Skeletal muscle cell (primary cell): Measurements from ENCODE around the gene SAMHD1.
"Not testable (repeated sequence)": the region's sequence is repeated elsewhere in the genome, so short reads cannot be mapped to it uniquely, and the experiment has no call there.

Experiments
- DNase-seq: peaks from one replicate; pipeline ENCODE4 v3.0.0-alpha.2; 2010; ENCODE audit warnings: low read depth
- H3K4me3 ChIP-seq: 2 replicates; pipeline ENCODE4 v1.5.1; 2011; ENCODE audit warnings: low read depth, mild to moderate bottlenecking, control low read depth, low read length, moderate library complexity

Gene SAMHD1

DNA sequence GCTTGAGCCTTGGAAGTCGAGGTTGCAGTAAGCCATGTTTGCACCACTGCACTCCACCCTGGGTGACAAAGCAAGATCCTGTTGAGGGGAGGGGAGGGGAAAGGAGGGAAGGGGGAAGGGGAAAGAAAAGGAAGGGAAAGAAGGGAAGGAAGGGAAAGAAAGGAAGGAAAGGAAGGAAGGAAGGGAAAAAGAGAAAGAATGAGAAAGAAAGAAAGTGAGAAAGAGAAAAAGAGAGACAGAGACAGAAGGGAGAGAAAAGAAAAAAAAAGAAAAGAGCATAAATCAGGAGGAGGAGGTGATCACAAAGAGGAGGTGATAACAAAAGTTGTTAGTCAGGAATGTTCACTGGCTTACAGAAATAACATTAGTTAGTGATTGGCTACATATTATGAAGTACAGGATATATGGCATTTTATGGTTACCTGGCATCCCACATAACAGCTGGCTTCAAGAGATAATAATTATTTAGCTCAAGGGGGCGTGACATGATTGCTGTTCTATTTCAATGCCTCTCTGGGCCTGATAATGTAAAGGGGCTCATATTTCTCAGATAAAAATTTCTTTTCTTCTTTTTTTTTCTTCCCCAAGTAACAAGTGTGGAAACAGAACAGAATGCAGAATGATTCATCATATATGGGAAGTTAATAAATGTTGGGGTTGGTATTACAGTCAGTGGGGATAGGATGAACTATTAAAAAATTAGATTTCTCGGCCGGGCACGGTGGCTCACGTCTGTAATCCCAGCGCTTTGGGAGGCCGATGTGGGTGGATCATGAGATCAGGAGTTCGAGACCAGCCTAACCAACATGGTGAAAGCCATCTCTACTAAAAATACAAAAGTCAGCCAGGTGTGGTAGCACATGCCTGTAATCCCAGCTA is 27.1 kb downstream of the SAMHD1 start:
- no peak overlapping the region for H3K4me3 ChIP-seq
- DNase-seq, result no peak

- DNase-seq, result no peak
- H3K4me3 ChIP-seq, result no peak overlapping the region
Observed at GRCh38 chr20:36920334-36920730, 31.2 kb downstream of the SAMHD1 start.

DNA sequence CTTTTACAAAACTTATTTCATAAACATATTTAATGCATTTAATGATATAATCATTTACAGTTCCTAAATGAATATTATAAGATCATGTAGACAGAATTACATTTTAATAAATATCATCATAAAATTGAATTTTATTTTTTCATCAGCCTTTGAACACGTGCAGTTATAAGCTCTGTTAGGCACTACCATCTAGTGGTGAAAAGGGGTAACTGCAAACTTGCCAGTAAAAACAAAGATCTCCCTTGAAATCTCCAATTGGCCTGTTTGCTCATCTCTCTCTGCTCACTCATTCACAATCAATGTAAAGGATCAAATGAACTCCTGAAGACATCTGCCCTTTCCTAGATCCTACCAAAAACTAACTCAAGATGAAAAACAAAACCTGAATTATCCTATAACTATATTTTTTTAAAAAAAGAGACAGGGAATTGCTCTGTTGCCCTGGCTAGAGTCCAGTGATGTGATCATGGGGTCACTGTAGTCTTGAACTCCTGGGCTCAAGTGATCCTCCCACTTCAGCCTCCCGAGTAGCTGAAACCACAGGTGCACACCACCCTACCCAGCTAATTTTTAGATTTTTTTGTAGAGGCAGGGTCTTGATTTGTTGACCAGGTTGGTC is 31.7 kb downstream of the SAMHD1 start:
- H3K4me3 ChIP-seq, result no peak overlapping the region
- peak; percentile 10 for DNase-seq

DNA sequence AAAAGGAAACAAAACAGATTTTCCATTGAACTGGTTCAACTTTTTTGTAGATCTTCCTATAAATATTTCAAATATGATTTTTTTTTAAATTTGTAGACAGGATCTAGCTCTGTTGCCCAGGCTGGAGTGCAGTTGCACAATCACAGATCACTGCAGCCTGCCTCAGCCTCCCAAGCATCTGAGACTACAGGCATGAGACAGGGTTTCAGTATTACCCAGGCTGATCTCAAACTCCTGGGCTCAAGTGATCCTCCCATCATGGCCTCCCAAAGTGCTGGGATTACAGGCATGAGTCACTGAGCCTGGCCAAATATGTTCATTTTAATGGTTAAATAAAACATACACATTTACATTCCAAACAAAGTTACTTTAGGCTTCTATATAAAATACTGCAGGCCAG is 33.6 kb downstream of the SAMHD1 start:
- no peak for DNase-seq
- H3K4me3 ChIP-seq, result no peak overlapping the region

DNA sequence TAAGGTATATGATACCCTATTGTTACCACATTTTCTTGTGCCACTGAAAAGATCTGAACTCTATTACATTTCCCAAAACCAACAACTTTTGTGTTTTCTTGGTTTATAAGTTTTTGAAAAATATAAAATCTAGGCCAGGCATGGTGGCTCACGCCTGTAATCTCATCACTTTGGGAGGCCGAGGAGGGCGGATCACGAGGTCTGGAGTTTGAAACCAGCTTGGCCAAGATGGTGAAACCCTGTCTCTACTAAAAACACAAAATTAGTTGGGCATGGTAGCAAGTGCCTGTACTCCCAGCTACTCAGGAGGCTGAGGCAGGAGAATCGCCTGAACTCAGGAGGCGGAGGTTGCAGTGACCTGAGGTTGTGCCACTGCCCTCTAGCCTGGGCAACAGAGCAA is 34.3 kb downstream of the SAMHD1 start:
- no peak overlapping the region for H3K4me3 ChIP-seq
- no peak for DNase-seq

DNA sequence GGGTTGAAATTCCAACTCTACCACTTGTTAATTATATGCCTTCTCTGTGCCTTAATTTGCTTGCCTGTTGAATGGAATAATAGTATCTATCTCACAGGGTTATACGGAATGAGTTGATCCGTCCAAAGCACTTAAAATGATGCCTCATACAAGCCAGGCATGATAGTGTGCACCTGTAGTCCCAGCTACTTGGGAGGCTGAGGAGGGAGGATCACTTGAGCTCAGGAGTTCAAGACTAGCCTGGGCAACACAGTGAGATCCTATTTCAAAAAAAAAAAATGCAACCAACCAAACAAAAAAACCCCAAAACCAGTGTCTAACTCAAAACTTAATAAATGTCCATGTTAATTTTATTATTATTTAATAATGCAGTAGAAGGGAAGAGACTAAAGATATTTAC is 35.3 kb downstream of the SAMHD1 start:
- H3K4me3 ChIP-seq, result no peak overlapping the region
- DNase-seq, result no peak

GRCh38 chr20:36908603-36909002 is 42.9 kb downstream of the SAMHD1 start:
- no peak for DNase-seq
- no peak overlapping the region for H3K4me3 ChIP-seq

GRCh38 chr20:36906086-36906485 is 45.4 kb downstream of the SAMHD1 start:
- not testable (repeated sequence) for H3K4me3 ChIP-seq, DNase-seq

DNA sequence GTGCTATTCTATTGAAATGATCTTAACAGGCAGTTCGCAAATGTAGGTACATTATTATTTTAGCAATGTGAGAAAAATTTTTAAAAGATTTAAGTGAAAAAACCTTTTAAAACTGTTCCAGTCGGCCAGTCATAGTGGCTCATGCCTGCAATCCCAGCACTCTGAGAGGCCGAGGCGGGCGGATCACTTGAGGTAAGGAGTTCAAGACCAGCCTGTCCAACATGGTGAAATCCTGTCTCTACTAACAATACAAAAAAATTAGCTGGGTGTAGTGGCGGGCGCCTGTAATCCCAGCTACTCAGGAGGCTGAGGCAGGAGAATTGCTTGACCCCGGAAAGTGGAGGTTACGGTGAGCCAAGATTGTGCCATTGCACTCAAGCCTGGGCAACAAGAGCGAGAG is 45.9 kb downstream of the SAMHD1 start:
- not testable (repeated sequence) for H3K4me3 ChIP-seq, DNase-seq

DNA sequence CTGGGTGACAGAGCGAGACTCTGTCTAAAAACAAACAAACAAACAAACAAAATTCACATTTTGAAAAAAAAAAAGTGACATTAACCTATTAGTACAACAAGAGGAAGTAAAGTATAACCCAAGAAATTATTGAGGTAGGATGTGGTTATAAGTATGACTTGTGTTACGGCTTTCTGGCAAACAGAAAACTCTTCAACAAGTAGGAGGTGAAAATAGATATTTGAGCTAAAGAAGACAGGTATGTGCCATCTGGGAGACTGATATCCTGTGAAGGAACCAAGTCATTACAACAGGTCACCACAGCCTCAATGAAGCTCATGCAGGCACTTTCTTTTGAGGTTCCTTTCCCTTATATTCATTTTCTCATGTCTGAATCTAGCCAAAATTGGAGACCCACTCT is 46.8 kb downstream of the SAMHD1 start:
- DNase-seq, result no peak
- H3K4me3 ChIP-seq, result no peak overlapping the region

DNA sequence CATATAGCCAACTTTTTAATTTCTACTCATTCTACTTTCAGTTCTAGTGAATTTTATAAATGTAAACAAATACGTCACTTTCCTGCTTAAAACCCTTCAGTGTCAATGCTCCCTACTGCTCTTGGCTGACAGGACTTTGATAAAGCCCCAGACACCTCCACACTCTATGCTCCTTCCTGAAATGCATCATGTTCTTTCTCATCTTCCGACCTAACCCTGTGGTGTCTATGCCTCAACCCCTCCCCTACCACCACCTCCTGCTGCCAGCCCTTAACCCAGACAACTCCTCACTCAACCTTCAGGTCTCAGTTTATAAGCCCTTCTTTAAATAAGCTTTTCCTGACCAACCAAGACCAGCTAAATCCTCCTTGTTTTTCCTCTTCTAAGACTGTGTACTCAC is 56.5 kb downstream of the SAMHD1 start:
- no peak overlapping the region for H3K4me3 ChIP-seq
- no peak for DNase-seq

DNA sequence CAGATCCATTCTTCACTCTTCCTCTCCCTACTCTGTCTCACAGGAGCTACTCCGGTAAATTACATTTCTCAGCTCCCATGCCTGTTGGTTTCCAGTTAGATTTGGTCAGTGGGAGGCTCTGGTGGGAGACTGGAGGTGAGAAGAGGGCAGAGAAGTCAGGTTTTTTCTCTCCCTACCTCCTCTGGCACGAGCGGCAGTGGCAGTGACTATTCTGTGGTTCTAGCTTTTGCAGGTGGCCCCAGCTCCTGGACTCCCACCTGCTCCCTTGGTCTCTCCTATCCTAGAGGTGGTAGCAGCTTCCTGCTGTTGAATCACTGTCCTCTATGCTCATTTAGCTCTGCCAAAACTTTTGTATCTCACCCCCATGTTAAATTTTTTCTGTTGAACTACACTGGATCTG is 57.7 kb downstream of the SAMHD1 start:
- H3K4me3 ChIP-seq, result no peak overlapping the region
- DNase-seq, result no peak

- DNase-seq, result no peak
- no peak overlapping the region for H3K4me3 ChIP-seq
Observed at GRCh38 chr20:36891211-36891610, 60.3 kb downstream of the SAMHD1 start.

GRCh38 chr20:36890586-36890985 is 60.9 kb downstream of the SAMHD1 start:
- DNase-seq, result no peak
- no peak overlapping the region for H3K4me3 ChIP-seq

DNA sequence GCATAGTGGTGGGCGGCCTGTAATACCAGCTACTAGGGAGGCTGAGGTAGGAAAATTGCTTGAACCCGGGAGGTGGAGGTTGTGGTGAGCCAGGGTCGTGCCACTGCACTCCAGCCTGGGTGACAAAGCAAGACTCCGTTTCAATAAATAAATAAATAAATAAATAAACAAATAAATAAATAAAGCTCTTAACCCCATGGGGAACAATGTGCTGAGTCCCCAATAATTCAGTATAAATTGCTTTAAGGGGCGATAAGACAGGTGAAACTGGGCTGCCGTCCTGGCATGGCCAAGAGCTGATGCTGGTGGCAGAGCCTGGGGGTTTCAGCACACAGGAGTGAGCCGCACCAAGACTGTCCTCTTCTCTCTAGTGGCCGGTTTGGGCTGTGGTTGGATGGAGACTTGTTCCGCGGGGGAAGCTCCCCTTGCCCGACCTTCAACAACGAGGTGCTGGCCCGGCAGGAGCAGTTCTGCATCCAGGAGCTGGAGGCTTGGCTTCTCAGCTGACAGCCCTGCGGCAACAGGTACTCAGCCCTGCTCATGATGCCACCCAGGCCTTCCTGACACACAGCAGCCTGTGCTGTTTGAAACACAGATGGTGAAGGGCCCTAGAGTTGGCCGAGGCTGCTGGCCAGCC is 62.5 kb downstream of the SAMHD1 start:
- no peak for DNase-seq
- no peak overlapping the region for H3K4me3 ChIP-seq

DNA sequence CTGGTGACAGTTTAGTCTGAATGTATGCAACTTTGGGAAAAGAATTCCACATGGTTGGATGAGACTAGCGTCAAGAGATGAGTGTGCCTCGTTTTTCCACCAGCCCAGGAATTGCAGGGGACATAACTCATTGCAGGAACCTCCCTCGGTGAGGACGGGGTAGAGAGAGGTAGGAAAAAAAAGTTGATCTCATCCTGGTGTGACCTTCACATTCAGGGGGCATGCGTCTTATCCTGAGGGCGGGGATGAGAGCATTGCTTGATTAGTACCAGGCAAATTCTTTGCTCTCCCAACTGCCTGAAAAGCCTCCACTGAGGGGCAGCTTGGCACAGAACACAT is 63.8 kb downstream of the SAMHD1 start:
- H3K4me3 ChIP-seq, result peak overlapping the region; percentile 23
- DNase-seq, result no peak

GRCh38 chr20:36886859-36887751 is 64.4 kb downstream of the SAMHD1 start:
- peak; percentile 34 for DNase-seq
- peak overlapping the region; percentile 23 for H3K4me3 ChIP-seq

GRCh38 chr20:36885356-36885755 is 66.2 kb downstream of the SAMHD1 start:
- no peak for DNase-seq
- H3K4me3 ChIP-seq, result no peak overlapping the region

- no peak overlapping the region for H3K4me3 ChIP-seq
- no peak for DNase-seq
Observed at GRCh38 chr20:36883977-36884535, 67.5 kb downstream of the SAMHD1 start.
